RWPE2 (cell line): ENCODE data around the gene AK8.

ENCODE experiments used
- ATAC-seq: fragments of 200-7000 bp; cut with Tn5 transposase; 3 replicates; pipeline ENCODE4 v1.9.1; 2021; ENCODE audit warnings: low read depth
- DNase-seq: peaks from one replicate; pipeline ENCODE4 v3.0.0-alpha.2; 2020; ENCODE audit warnings: low spot score
- H3K27ac ChIP-seq: fragments of 450-650 bp; 2 replicates; pipeline ENCODE4 v1.5.1; 2017; ENCODE audit warnings: mild to moderate bottlenecking; ENCODE audit not compliant: poor library complexity, severe bottlenecking
- H3K27me3 ChIP-seq: fragments of 250-450 bp; sonication (Bioruptor Pico); 2 replicates; pipeline ENCODE4 v1.5.1; 2021; ENCODE audit warnings: mild to moderate bottlenecking, moderate library complexity; ENCODE audit not compliant: insufficient read depth, poor library complexity, severe bottlenecking
- H3K36me3 ChIP-seq: fragments of 250-450 bp; sonication (Bioruptor Pico); 2 replicates; pipeline ENCODE4 v1.5.1; 2020; ENCODE audit warnings: low read depth, mild to moderate bottlenecking, moderate library complexity
- H3K4me1 ChIP-seq: fragments of 250-450 bp; sonication (Bioruptor Pico); 2 replicates; pipeline ENCODE4 v1.5.1; 2021; ENCODE audit warnings: mild to moderate bottlenecking, moderate library complexity; ENCODE audit not compliant: insufficient read depth, poor library complexity, severe bottlenecking
- H3K4me3 ChIP-seq: fragments of 250-450 bp; sonication (Bioruptor Pico); 2 replicates; pipeline ENCODE4 v1.5.1; 2021; ENCODE audit warnings: mild to moderate bottlenecking, moderate library complexity; ENCODE audit not compliant: severe bottlenecking
- H3K9me3 ChIP-seq: fragments of 250-450 bp; sonication (Bioruptor Pico); 2 replicates; pipeline ENCODE4 v1.5.1; 2021; ENCODE audit warnings: mild to moderate bottlenecking, moderate library complexity; ENCODE audit not compliant: severe bottlenecking
- CTCF ChIP-seq: fragments of 450-650 bp; IDR thresholded peaks from one replicate; pipeline ENCODE4 v1.5.1; 2017; ENCODE audit warnings: mild to moderate bottlenecking, moderate library complexity; ENCODE audit not compliant: poor library complexity, severe bottlenecking

Gene AK8

GRCh38 chr9:132828201-132828770 is 49.8 kb downstream of the AK8 start:
- DNase-seq (no peak), ATAC-seq (no peak)
- Histone ChIP-seq H3K4me1 (no peaks in the 10 kb centered on the region), H3K27me3 (peaks cover 4% of the 10 kb centered on the region), H3K27ac (no peak overlapping the region), H3K4me3 (no peak overlapping the region), H3K9me3 (no peaks in the 10 kb centered on the region), H3K36me3 (no peaks in the 10 kb centered on the region)
- TF ChIP-seq CTCF, result no peak

GRCh38 chr9:132827366-132827765 is 50.7 kb downstream of the AK8 start:
- Histone ChIP-seq H3K27me3 (peaks cover 4% of the 10 kb centered on the region), H3K27ac (no peak overlapping the region), H3K4me1 (no peaks in the 10 kb centered on the region), H3K9me3 (no peaks in the 10 kb centered on the region), H3K36me3 (no peaks in the 10 kb centered on the region), H3K4me3 (no peak overlapping the region)
- DNase-seq (no peak), ATAC-seq (no peak)
- no peak for TF ChIP-seq CTCF

- no peak for ATAC-seq
- no peak overlapping the region for H3K27ac ChIP-seq
- no peak overlapping the region for H3K4me3 ChIP-seq
- no peaks in the 10 kb centered on the region for H3K36me3 ChIP-seq
- DNase-seq, result no peak
- no peaks in the 10 kb centered on the region for H3K4me1 ChIP-seq
- TF ChIP-seq CTCF, result no peak
- peaks cover 4% of the 10 kb centered on the region for H3K27me3 ChIP-seq
- H3K9me3 ChIP-seq, result no peaks in the 10 kb centered on the region
Measured at GRCh38 chr9:132826621-132827365, 51.3 kb downstream of the AK8 start.

GRCh38 chr9:132826131-132826530 is 52.0 kb downstream of the AK8 start:
- TF ChIP-seq CTCF, result no peak
- Histone ChIP-seq H3K27ac (no peak overlapping the region), H3K27me3 (peaks cover 4% of the 10 kb centered on the region), H3K9me3 (no peaks in the 10 kb centered on the region), H3K36me3 (no peaks in the 10 kb centered on the region), H3K4me1 (no peaks in the 10 kb centered on the region), H3K4me3 (no peak overlapping the region)
- DNase-seq, result no peak
- ATAC-seq, result no peak

GRCh38 chr9:132825430-132825829 is 52.7 kb downstream of the AK8 start:
- no peaks in the 10 kb centered on the region for H3K9me3 ChIP-seq
- no peak for DNase-seq
- H3K27me3 ChIP-seq, result peaks cover 3% of the 10 kb centered on the region
- ATAC-seq, result no peak
- no peaks in the 10 kb centered on the region for H3K36me3 ChIP-seq
- TF ChIP-seq CTCF, result no peak
- H3K4me1 ChIP-seq, result no peaks in the 10 kb centered on the region
- no peak overlapping the region for H3K4me3 ChIP-seq
- H3K27ac ChIP-seq, result no peak overlapping the region
